NB4 (cell line): ENCODE data around the gene SAMD11.
"Not testable (repeated sequence)": the region's sequence is repeated elsewhere in the genome, so short reads cannot be mapped to it uniquely, and the experiment has no call there.

Source experiments
- CTCF ChIP-seq: IDR thresholded peaks from one replicate; pipeline ENCODE4 v1.5.1; 2012; ENCODE audit warnings: low read depth, low read length
- TF ChIP-seq, protein P1 (sequence below): IDR thresholded peaks from 2 replicates; pipeline ENCODE4 v1.6.1; 2011; ENCODE audit warnings: low read depth, low read length

DNA sequence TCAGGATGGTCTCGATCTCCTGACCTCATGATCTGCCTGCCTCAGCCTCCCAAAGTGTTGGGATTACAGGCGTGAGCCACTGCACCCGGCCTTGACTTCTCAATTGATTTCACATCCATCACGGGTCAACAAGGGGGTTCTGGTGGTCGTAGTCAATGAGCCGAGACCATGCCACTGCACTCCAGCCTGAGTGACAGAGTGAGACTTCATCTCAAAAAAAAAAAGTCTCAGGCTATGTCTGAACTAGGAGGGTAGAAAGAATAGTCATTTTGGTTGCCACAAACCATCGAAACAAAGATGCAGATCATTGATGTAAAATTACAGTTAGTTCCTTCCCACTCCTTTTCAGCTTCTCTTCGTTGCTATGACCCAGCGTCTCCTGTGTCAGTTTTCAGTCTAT lies 33.5 kb upstream of the SAMD11 start:
- not testable (repeated sequence) for TF ChIP-seq CTCF
- TF ChIP-seq, protein P1, sequence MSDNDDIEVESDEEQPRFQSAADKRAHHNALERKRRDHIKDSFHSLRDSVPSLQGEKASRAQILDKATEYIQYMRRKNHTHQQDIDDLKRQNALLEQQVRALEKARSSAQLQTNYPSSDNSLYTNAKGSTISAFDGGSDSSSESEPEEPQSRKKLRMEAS = not testable (repeated sequence)
